RWPE2 (cell line): ENCODE measurements around the gene GANAB.
A peak's percentile ranks its signal among the peaks of the same experiment; 100 is the strongest.
"Not testable (repeated sequence)": the region's sequence is repeated elsewhere in the genome, so short reads cannot be mapped to it uniquely, and the experiment has no call there.

ENCODE experiments used
- ATAC-seq: fragments of 200-7000 bp; cut with Tn5 transposase; 3 replicates; pipeline ENCODE4 v1.9.1; 2021; ENCODE audit warnings: low read depth
- DNase-seq: peaks from one replicate; pipeline ENCODE4 v3.0.0-alpha.2; 2020; ENCODE audit warnings: low spot score
- H3K27ac ChIP-seq: fragments of 450-650 bp; 2 replicates; pipeline ENCODE4 v1.5.1; 2017; ENCODE audit warnings: mild to moderate bottlenecking; ENCODE audit not compliant: poor library complexity, severe bottlenecking
- H3K27me3 ChIP-seq: fragments of 250-450 bp; sonication (Bioruptor Pico); 2 replicates; pipeline ENCODE4 v1.5.1; 2021; ENCODE audit warnings: mild to moderate bottlenecking, moderate library complexity; ENCODE audit not compliant: insufficient read depth, poor library complexity, severe bottlenecking
- H3K36me3 ChIP-seq: fragments of 250-450 bp; sonication (Bioruptor Pico); 2 replicates; pipeline ENCODE4 v1.5.1; 2020; ENCODE audit warnings: low read depth, mild to moderate bottlenecking, moderate library complexity
- H3K4me1 ChIP-seq: fragments of 250-450 bp; sonication (Bioruptor Pico); 2 replicates; pipeline ENCODE4 v1.5.1; 2021; ENCODE audit warnings: mild to moderate bottlenecking, moderate library complexity; ENCODE audit not compliant: insufficient read depth, poor library complexity, severe bottlenecking
- H3K4me3 ChIP-seq: fragments of 250-450 bp; sonication (Bioruptor Pico); 2 replicates; pipeline ENCODE4 v1.5.1; 2021; ENCODE audit warnings: mild to moderate bottlenecking, moderate library complexity; ENCODE audit not compliant: severe bottlenecking
- H3K9me3 ChIP-seq: fragments of 250-450 bp; sonication (Bioruptor Pico); 2 replicates; pipeline ENCODE4 v1.5.1; 2021; ENCODE audit warnings: mild to moderate bottlenecking, moderate library complexity; ENCODE audit not compliant: severe bottlenecking
- TF ChIP-seq, protein P1 (sequence below): fragments of 450-650 bp; IDR thresholded peaks from one replicate; pipeline ENCODE4 v1.5.1; 2017; ENCODE audit warnings: mild to moderate bottlenecking, moderate library complexity; ENCODE audit not compliant: poor library complexity, severe bottlenecking

The GANAB gene

DNA sequence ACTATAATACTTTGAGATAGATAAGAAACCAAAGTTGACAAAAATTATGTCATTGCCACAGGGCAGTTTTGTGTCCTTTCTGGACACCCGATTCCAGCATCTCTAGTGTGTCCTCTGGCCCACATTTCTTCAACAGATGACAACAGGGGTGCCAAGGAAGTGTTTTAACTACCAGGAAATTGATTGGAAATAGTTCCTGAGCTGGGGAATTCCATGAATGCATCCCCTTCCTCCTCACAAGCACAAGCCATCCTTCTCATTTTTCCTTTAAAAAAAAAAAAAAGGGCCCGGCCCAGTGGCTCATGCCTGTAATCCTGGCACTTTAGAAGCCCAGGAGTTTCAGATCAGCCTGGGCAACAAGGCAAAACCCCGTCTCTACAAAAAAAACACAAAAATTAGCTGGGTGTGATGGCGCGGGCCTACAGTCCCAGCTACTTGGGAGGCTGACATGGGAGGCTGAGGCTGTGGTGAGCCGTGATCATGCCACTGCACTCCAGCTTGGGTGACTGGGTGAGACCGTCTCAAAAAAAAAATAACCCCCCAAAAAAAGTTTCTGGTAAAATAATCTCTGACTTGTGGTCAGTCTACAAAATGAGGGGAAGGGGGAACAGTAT is 23.8 kb downstream of the GANAB start:
- H3K27me3 ChIP-seq = no peaks in the 10 kb centered on the region
- no peaks in the 10 kb centered on the region for H3K9me3 ChIP-seq
- H3K36me3 ChIP-seq = peaks cover 26% of the 10 kb centered on the region
- peak overlapping the region; percentile 84 for H3K27ac ChIP-seq
- DNase-seq (no peak), ATAC-seq (no peak)
- H3K4me1 ChIP-seq = peaks cover 16% of the 10 kb centered on the region
- no peak overlapping the region for H3K4me3 ChIP-seq
- TF ChIP-seq, protein P1, sequence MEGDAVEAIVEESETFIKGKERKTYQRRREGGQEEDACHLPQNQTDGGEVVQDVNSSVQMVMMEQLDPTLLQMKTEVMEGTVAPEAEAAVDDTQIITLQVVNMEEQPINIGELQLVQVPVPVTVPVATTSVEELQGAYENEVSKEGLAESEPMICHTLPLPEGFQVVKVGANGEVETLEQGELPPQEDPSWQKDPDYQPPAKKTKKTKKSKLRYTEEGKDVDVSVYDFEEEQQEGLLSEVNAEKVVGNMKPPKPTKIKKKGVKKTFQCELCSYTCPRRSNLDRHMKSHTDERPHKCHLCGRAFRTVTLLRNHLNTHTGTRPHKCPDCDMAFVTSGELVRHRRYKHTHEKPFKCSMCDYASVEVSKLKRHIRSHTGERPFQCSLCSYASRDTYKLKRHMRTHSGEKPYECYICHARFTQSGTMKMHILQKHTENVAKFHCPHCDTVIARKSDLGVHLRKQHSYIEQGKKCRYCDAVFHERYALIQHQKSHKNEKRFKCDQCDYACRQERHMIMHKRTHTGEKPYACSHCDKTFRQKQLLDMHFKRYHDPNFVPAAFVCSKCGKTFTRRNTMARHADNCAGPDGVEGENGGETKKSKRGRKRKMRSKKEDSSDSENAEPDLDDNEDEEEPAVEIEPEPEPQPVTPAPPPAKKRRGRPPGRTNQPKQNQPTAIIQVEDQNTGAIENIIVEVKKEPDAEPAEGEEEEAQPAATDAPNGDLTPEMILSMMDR = no peak

DNA sequence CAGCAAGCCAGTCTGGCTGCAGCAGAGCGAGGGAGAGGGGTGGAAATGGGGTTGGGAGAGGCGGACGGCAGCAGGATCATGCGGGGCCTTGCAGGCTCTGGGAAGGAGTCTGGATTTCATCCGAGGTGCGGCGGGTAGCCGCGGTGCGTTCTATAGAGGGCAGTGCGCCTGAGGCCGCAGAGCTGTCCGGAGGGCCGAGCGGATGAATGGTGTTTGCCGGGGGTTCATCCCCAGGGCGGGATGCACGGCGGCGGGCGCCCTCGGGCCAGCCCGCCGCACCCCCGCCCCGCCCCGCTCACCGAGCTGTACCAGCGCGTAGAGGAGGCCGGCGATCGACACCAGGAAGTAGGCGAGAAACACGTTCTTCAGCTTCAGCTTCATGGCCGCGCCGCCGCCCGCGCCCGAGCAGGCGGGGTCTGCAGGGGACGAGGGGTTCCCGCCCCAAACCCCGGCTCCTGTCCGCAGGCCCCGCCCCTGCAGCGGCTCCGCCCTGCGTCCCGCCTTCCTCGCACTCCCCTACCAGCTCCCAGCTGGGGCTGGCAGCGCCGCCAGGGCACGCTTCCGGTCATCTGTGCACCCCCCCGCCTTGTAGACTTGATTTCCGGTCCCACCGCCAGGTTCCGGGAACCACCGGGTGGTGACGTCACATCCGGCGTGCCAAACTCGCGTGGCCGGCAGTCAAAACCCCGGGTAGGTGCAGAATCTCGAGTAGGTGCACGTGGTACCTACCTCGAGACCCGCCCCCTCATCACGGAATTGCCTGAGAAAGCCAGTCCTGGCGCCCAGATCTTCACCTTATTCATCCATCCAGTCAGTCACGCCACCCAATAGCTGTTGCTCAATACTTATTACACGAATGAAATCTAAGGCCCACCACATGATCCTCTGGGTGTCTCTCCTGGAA is 24.6 kb downstream of the GANAB start, which contains the start of gene B3GAT3:
Gene B3GAT3 (minus strand): TSS at position 420 of the 904 bp plus-strand sequence. CDS start 39 bp downstream, at position 381.
- peaks cover 16% of the 10 kb centered on the region for H3K4me1 ChIP-seq
- peak within 1 kb of the TSS; percentile 84 for H3K27ac ChIP-seq
- TF ChIP-seq, protein P1 = no peak
- H3K9me3 ChIP-seq = no peaks in the 10 kb centered on the region
- peak; percentile 91 for ATAC-seq
- peak; percentile 99 for DNase-seq
- H3K4me3 ChIP-seq = peak within 1 kb of the TSS; percentile 54
- H3K36me3 ChIP-seq = peaks cover 19% of the 10 kb centered on the region
- H3K27me3 ChIP-seq = no peaks in the 10 kb centered on the region

DNA sequence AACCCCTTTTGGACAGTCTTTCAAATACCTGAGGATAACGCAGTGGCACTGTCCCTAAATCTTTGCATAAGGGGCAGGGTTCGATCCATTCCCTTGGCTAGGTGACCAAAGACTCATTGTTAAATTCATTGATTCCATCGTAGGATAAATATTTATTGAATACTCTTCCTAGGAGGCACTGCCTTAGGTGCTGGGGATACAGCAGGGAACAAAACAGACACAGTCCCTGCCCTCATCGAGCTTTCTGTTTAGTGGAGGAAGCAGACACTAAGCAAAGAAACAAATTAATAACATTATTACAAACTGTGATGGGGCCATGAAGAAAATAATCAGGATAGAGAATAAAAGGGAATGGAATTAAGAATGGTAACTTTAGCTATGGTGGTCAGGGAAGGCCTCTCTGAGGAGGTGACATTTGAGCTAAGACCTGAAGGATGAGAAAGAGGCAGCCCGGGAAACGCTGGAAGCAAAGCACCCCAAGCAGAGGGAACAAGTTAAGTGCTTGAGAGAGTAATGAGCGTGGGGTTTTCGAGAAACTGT is 25.3 kb downstream of the GANAB start:
- H3K27ac ChIP-seq = peak overlapping the region; percentile 84
- peak overlapping the region; percentile 54 for H3K4me3 ChIP-seq
- TF ChIP-seq, protein P1 = no peak
- ATAC-seq = no peak; the same call in 2 of the 3 replicates
- peaks cover 16% of the 10 kb centered on the region for H3K4me1 ChIP-seq
- H3K9me3 ChIP-seq = no peaks in the 10 kb centered on the region
- peaks cover 12% of the 10 kb centered on the region for H3K36me3 ChIP-seq
- no peak for DNase-seq
- H3K27me3 ChIP-seq = no peaks in the 10 kb centered on the region

DNA sequence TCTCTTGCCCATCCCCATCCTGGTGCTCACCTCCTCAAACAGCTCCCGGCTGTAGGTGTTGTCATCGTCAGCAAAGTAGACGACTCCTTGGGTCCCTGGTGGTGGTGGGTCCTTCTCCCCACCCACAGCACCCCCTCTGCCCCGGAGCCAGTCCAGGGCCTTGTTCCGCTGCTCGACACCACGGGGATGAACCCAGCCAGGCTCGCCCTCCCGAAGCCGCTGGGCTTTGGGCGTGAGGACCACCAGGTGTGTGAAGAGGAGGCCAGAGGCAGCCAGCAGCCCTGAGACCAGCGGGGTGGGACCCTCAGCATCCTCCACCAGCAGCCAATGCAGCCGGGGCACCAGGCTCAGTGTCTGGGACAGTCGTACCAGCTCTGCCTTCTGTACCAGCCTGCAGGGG is 29.5 kb downstream of the GANAB start:
- H3K27me3 ChIP-seq = not testable (repeated sequence)

DNA sequence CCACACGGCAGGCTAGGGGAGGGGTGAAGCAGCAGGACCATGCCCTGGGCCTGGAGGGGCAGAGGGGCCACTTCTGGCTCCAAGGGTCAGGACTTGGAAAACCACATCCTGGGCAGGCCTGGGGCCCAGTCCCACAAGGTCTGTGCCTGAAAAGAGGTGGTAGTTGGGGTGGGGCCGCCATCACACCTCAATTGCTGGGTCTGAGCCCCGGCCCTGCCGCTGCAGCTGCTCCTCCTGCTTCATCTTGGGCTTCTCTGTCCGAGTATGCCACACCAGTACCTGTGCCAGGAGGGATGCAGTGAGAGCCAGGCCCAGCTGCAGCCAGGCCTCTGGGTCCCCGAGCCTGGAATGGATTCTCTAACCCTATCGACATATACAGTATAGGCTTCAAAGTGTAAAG is 30.9 kb downstream of the GANAB start:
- H3K9me3 ChIP-seq = no peaks in the 10 kb centered on the region
- H3K36me3 ChIP-seq = peaks cover 11% of the 10 kb centered on the region
- DNase-seq (no peak), ATAC-seq (no peak)
- H3K4me1 ChIP-seq = peaks cover 12% of the 10 kb centered on the region
- H3K4me3 ChIP-seq = no peak overlapping the region
- H3K27me3 ChIP-seq = no peaks in the 10 kb centered on the region
- peak overlapping the region; percentile 95 for H3K27ac ChIP-seq
- TF ChIP-seq, protein P1 = no peak

More for the DNA sequence above, 29.5 kb downstream of the GANAB start:
- H3K9me3 ChIP-seq, H3K4me3 ChIP-seq, H3K27ac ChIP-seq, H3K36me3 ChIP-seq, DNase-seq, ATAC-seq: not testable (repeated sequence)
- H3K4me1 ChIP-seq = peaks cover 17% of the 10 kb centered on the region
